ENCODE measurements around the gene KLHL40.

KLHL40 gene

GRCh38 chr3:42739401-42740158 lies 54.2 kb downstream of the KLHL40 start:
- DNase-seq (ENCODE audit: low read depth in 2 of 2): no peak

GRCh38 chr3:42741796-42742195 lies 56.5 kb downstream of the KLHL40 start:
- no peak for DNase-seq (ENCODE audit: low read depth in 2 of 2)

Data from stimulated activated CD4-positive, alpha-beta T cell treated with anti-CD3 and anti-CD28 coated beads, Interleukin-1b, Interleukin-23, amount 100 ng/mL, for 4 hours (primary cell).